GM10266 (cell line): ENCODE data around the gene UVRAG.

Source experiments
- DNase-seq: peaks from one replicate; pipeline ENCODE4 v3.0.0; 2012; ENCODE audit errors: extremely low spot score
- TF ChIP-seq, protein P1 (sequence below): IDR thresholded peaks from 2 replicates; pipeline ENCODE4 v1.5.1; 2012; ENCODE audit warnings: mild to moderate bottlenecking, low read depth; ENCODE audit not compliant: control insufficient read depth, insufficient read depth; ENCODE audit errors: missing control alignments

The UVRAG gene

DNA sequence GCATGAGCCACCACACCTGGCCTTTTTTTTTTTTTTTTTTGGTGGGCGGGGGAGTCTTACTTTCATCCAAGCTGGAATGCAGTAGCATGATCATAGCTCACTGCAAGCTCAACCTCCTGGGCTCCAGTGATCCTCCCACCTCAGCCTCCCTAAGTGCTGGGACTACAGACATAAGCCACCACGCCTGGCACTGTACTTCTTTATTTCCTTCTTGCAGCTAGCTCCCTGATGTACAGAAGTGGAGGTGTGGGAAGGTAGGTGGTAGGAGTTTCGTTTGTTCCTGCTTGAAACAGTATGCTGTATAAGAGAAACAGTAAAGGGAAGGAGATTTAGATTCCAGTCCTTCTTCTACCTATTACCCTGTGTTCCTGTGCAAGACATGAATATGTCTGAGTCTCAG is 319.2 kb downstream of the UVRAG start:
- TF ChIP-seq, protein P1, sequence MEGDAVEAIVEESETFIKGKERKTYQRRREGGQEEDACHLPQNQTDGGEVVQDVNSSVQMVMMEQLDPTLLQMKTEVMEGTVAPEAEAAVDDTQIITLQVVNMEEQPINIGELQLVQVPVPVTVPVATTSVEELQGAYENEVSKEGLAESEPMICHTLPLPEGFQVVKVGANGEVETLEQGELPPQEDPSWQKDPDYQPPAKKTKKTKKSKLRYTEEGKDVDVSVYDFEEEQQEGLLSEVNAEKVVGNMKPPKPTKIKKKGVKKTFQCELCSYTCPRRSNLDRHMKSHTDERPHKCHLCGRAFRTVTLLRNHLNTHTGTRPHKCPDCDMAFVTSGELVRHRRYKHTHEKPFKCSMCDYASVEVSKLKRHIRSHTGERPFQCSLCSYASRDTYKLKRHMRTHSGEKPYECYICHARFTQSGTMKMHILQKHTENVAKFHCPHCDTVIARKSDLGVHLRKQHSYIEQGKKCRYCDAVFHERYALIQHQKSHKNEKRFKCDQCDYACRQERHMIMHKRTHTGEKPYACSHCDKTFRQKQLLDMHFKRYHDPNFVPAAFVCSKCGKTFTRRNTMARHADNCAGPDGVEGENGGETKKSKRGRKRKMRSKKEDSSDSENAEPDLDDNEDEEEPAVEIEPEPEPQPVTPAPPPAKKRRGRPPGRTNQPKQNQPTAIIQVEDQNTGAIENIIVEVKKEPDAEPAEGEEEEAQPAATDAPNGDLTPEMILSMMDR: no peak
- DNase-seq: no peak

- TF ChIP-seq, protein P1: no peak
- no peak for DNase-seq
Observed at GRCh38 chr11:76135491-76135890, 320.5 kb downstream of the UVRAG start.

DNA sequence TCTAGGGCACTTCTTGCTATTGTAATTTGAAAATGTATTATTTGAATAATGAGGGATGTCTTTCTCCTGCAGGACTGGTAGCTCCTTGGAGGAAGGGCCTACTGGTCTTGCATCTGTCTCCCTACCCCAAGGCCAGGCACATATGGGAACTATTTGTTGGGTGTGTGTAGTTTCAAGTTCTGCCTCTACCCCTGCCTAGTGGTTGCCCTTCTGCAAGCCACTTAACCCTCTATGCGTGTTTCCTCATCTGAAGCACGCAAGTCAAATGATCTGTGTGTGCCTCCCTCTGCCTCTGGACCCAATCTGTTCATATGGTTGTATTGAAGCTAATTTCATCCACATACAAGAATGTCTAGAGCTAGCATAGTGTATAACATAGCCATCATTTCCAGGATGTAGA is 324.3 kb downstream of the UVRAG start:
- no peak for DNase-seq
- TF ChIP-seq, protein P1: no peak

DNA sequence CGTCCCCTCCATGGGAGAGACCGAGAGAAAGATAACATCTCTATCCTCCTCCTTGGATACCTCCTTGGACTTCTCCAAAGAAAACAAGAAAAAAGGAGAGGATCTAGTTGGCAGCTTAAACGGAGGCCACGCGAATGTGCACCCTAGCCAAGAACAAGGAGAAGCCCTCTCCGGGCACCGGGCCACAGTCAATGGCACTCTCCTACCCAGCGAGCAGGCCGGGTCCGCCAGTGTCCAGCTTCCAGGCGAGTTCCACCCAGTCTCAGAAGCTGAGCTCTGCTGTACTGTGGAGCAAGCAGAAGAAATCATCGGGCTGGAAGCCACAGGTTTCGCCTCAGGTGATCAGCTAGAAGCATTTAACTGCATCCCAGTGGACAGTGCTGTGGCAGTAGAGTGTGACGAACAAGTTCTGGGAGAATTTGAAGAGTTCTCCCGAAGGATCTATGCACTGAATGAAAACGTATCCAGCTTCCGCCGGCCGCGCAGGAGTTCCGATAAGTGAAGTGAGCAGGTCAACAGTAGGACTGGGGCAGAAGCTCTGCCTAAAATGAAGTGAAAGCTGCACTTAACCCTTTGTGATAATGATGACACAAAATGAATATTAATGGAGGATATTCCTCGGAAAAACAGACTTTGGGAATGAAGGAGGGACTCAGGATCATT is 326.0 kb downstream of the UVRAG start:
- TF ChIP-seq, protein P1: no peak

GRCh38 chr11:76141901-76142588 is 327.0 kb downstream of the UVRAG start:
- TF ChIP-seq, protein P1: no peak
- no peak for DNase-seq

More for the DNA sequence above, 326.0 kb downstream of the UVRAG start:
- DNase-seq: no peak

DNA sequence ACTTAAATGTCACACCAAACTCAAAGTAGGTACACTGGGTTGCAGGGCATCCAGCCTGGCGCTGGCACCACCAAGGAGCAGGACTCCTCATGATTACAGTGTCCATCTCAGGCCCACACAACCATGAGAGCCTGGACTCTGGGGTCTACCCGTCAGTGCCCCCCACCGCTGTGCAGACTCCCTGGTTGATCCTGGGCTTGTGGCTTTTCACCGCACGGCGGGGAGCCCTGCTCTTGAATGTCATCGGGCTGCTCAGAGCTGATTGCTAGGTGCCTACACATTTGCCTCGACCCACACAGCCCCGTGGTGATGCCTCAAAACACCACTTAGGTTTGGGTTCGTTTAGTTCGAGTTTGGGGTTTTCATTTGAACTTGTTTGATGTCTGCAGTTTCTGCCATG is 328.3 kb downstream of the UVRAG start:
- TF ChIP-seq, protein P1: no peak
- no peak for DNase-seq

DNA sequence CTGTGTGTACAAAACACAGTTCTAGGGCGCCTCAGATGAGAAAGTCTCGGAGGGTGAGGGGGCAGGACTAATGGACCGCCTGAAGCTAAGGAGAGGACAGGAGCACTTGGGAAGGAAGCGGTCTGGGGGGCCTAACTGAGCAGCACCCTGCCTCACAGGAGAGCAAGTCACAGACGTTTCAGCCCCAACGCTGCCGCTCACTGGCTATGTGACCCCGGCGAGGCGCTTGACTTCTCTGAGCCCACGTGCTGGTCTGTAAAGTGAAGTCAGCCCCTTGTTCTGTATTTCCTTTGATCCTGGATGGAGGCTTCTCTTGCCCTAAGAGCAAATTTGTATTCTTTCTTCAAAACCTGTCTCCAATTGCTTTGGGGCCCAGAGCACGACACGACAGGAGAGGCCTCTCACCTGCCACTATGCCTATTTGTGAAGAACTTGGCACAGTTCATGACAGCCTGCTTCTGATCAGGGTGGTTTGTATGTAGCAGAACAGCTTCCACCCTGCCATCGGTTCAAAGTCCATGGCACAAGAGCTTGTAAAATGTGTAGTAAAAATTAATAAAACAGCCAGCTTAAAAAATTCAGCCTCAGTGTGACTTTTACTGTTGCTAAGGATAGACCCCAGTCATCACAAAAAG is 332.2 kb downstream of the UVRAG start:
- TF ChIP-seq, protein P1: no peak
- no peak for DNase-seq
